Thoracic aorta (tissue), 2 donors: ENCODE data around the gene TARBP1. TPM values are rescaled to one million over a fixed set of nuclear protein-coding genes. Genes with fewer than 3 reads are reported as not detected.
"Not testable (repeated sequence)": the region's sequence is repeated elsewhere in the genome, so short reads cannot be mapped to it uniquely, and the experiment has no call there.

Experiments used
- ATAC-seq: fragments of 150-250 bp; one replicate; pipeline ENCODE4 v1.8.0; 2017; ENCODE audit warnings: low read depth; ENCODE audit not compliant: insufficient number of reproducible peaks, low FRiP score
- DNase-seq: peaks from one replicate; pipeline ENCODE4 v3.0.0-alpha.2; 2020; ENCODE audit warnings: low spot score
- H3K27ac ChIP-seq, 2 donors: fragments of 200-600 bp; sonication (generic); 1 replicate in 1 of 2; 2 replicates in 1 of 2; pipeline ENCODE4 v1.5.1; 2016; ENCODE audit warnings: mild to moderate bottlenecking in 2 of 2, moderate library complexity in 2 of 2
- H3K27me3 ChIP-seq: fragments of 200-600 bp; sonication (generic); replicated peaks from 2 replicates; pipeline ENCODE4 v1.6.0; 2016; ENCODE audit warnings: mild to moderate bottlenecking; ENCODE audit not compliant: insufficient read depth
- H3K36me3 ChIP-seq: fragments of 200-600 bp; sonication (generic); one replicate; pipeline ENCODE4 v1.5.1; 2016
- H3K4me1 ChIP-seq, 2 donors: fragments of 200-600 bp; sonication (generic); 1 replicate in 1 of 2; 2 replicates in 1 of 2; pipeline versions ENCODE4 v1.5.1 to v1.6.0; 2016; ENCODE audit warnings: low read depth in 2 of 2, mild to moderate bottlenecking in 1 of 2; ENCODE audit not compliant: control insufficient read depth in 1 of 2
- H3K4me3 ChIP-seq: fragments of 200-600 bp; sonication (generic); 2 replicates; pipeline ENCODE4 v1.5.1; 2016; ENCODE audit warnings: mild to moderate bottlenecking
- H3K9me3 ChIP-seq: fragments of 200-600 bp; sonication (generic); 2 replicates; pipeline ENCODE4 v1.5.1; 2016
- CTCF ChIP-seq: fragments of 200-600 bp; sonication (generic); IDR thresholded peaks from one replicate; pipeline ENCODE4 v1.5.1; 2019; ENCODE audit warnings: antibody characterized with exemption
- total RNA-seq, 2 donors: library from RNA; depleted of rRNA; stranded (reverse); fragments of >200 nt; gene quantifications; one replicate each; pipeline versions ENCODE4 v1.1.0 to v1.2.3, GENCODE V29; 2016

Gene TARBP1
- total RNA-seq, 2 donors from 2014 or later = 11.5 to 13.5 TPM

- H3K27me3 ChIP-seq = no peaks in the 10 kb centered on the region
- no peak overlapping the region for H3K4me3 ChIP-seq
- ATAC-seq = no peak
- no peak for TF ChIP-seq CTCF
- H3K4me1 ChIP-seq = peaks cover 23 to 45% of the 10 kb centered on the region in 2 donors
- no peak overlapping the region for H3K27ac ChIP-seq
- no peaks in the 10 kb centered on the region for H3K36me3 ChIP-seq
- H3K9me3 ChIP-seq = no peaks in the 10 kb centered on the region
- no peak for DNase-seq
Measured at GRCh38 chr1:234525099-234525799, 46.3 kb upstream of the TARBP1 start.

DNA sequence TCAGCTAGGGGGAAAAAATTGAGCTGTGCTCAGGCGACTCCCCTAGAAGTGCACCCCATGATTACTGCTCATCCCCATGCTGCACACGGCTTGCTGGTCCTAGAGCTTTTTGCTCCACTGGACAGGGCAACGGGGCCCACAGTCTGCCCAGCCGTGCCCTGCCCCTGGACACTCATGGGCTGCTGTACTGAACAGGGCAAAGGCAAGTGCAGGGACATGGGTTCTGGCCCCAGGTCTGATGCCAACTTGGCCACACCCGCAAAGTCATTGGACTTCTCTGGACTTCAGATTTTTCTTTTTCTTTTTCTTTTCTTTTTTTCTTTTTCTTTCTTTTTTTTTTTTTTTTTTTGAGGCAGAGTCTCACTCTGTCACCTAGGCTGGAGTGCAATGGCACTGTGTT lies 42.9 kb upstream of the TARBP1 start:
- no peaks in the 10 kb centered on the region for H3K27me3 ChIP-seq
- no peak for TF ChIP-seq CTCF

GRCh38 chr1:234520908-234521817 lies 42.2 kb upstream of the TARBP1 start:
- Histone ChIP-seq H3K27me3 (no peaks in the 10 kb centered on the region), H3K4me3 (no peak overlapping the region), H3K9me3 (no peaks in the 10 kb centered on the region), H3K27ac (no peak overlapping the region), H3K4me1 (peaks cover 8 to 26% of the 10 kb centered on the region in 2 donors), H3K36me3 (no peaks in the 10 kb centered on the region)
- no peak for ATAC-seq
- no peak for DNase-seq
- no peak for TF ChIP-seq CTCF

More for the DNA sequence above, 42.9 kb upstream of the TARBP1 start:
- no peak for ATAC-seq
- no peaks in the 10 kb centered on the region for H3K36me3 ChIP-seq
- no peak for DNase-seq
- H3K9me3 ChIP-seq = no peaks in the 10 kb centered on the region
- no peak overlapping the region for H3K27ac ChIP-seq
- no peak overlapping the region for H3K4me3 ChIP-seq
- peaks cover 8 to 26% of the 10 kb centered on the region in 2 donors for H3K4me1 ChIP-seq

DNA sequence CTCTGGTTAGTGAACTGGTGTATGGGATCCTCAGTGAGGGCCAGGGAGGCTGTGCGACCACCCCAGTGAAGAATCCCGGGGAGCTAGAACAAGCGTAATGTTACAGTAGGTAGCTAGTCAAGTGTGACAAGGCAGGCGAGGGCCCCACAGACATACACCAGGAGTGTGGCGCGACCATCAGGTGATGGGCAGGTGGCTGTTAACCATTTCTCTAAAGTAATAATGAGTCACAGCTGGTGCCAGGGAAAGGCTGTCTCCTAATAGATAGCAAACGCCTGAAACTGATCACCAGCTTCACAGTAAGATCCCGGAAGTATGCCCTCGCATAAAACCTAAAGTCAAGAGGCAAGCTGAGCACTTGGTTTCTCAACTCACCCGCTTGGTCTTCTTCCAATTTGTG lies 40.5 kb upstream of the TARBP1 start:
- no peak for ATAC-seq
- H3K36me3 ChIP-seq = no peaks in the 10 kb centered on the region
- H3K4me1 ChIP-seq = peaks cover 11 to 35% of the 10 kb centered on the region in 2 donors
- TF ChIP-seq CTCF = no peak
- no peak for DNase-seq
- H3K27ac ChIP-seq = no peak overlapping the region
- no peak overlapping the region for H3K4me3 ChIP-seq
- H3K9me3 ChIP-seq = no peaks in the 10 kb centered on the region
- no peaks in the 10 kb centered on the region for H3K27me3 ChIP-seq

DNA sequence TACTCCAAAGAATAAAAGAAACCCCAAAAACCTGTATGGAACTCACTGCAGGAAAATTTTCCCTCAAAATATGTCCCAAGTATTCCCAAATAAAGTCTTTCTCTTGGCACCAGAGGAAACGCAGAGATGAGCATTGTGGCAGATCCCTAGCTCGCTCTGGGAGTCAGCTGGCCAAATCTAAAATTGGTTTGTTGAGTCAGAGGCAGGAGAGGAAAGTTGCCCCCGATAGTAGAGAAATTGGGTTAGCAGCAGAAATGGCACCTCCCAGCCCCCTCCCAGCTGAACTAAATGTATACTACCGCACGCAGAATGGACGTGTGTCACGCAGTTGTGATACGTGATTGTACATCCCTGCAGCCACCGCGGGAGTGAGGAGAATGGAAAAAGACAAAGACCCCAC lies 39.9 kb upstream of the TARBP1 start:
- Histone ChIP-seq H3K4me1 (peaks cover 8 to 29% of the 10 kb centered on the region in 2 donors), H3K4me3 (no peak overlapping the region), H3K9me3 (no peaks in the 10 kb centered on the region), H3K27me3 (no peaks in the 10 kb centered on the region), H3K36me3 (no peaks in the 10 kb centered on the region), H3K27ac (no peak overlapping the region)
- TF ChIP-seq CTCF = no peak
- ATAC-seq (no peak), DNase-seq (no peak)

- H3K4me3 ChIP-seq, H3K27ac ChIP-seq, H3K36me3 ChIP-seq, H3K27me3 ChIP-seq, H3K9me3 ChIP-seq, DNase-seq, ATAC-seq: not testable (repeated sequence)
- peaks cover 6 to 25% of the 10 kb centered on the region in 2 donors for H3K4me1 ChIP-seq
Measured at GRCh38 chr1:234518086-234518485, 39.1 kb upstream of the TARBP1 start.
